Lower leg skin (tissue), 3 donors: ENCODE results near the gene ABAT.

ENCODE experiments used
- POLR2A ChIP-seq, 2 donors: fragments of 450-650 bp; IDR thresholded peaks; one replicate each; pipeline ENCODE4 v1.6.1; 2016 to 2017; ENCODE audit warnings: antibody characterized with exemption in 2 of 2, mild to moderate bottlenecking in 1 of 2, moderate library complexity in 1 of 2
- TF ChIP-seq, protein P1 (sequence below), 3 donors: fragments of 450-650 bp; IDR thresholded peaks; one replicate each; pipeline ENCODE4 v1.5.1; 2016; ENCODE audit warnings: antibody characterized with exemption in 3 of 3, mild to moderate bottlenecking in 3 of 3, moderate library complexity in 2 of 3

DNA sequence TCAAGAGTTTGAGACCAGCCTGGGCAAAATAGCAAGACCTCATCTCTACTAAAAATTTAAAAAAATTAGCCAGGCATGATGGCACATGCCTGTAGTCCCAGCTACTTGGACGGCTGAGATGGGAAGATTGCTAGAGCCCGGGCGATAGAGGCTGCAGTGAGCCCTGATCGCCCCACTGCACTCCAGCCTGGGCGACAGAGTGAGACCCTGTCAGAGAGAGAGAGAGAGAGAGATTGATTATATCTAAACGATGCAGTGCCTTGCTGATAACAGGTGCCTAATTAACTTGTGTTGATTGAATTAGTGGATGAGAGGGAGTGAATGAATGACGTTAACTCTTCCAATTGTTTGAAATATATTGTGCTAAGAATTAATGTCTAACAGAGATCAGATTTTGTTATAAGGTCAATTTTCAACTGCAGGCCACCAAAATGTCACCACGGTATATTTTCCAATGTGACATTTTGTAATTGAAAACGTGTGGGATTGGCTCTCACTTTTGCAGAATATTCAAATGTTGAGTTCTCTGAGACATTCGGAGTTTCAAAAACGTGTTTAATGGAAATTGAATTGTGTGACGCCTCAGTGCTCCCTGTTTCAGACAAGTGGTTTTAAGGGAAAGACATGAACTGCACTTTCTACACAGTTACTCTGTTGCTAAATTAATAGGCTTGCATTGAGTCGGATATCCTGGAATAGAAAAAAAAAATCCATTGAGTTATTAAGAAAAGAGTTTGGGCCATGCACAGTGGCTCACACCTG is 53.6 kb downstream of the ABAT start:
- TF ChIP-seq, protein P1, sequence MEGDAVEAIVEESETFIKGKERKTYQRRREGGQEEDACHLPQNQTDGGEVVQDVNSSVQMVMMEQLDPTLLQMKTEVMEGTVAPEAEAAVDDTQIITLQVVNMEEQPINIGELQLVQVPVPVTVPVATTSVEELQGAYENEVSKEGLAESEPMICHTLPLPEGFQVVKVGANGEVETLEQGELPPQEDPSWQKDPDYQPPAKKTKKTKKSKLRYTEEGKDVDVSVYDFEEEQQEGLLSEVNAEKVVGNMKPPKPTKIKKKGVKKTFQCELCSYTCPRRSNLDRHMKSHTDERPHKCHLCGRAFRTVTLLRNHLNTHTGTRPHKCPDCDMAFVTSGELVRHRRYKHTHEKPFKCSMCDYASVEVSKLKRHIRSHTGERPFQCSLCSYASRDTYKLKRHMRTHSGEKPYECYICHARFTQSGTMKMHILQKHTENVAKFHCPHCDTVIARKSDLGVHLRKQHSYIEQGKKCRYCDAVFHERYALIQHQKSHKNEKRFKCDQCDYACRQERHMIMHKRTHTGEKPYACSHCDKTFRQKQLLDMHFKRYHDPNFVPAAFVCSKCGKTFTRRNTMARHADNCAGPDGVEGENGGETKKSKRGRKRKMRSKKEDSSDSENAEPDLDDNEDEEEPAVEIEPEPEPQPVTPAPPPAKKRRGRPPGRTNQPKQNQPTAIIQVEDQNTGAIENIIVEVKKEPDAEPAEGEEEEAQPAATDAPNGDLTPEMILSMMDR (IDR thresholded peaks at IDR 0.05), result no peak
- no peak for TF ChIP-seq POLR2A (IDR thresholded peaks at IDR 0.05)
